Calu3 (cell line): ENCODE results near the gene GRM7. TPM values are rescaled to one million over a fixed set of nuclear protein-coding genes. Genes with fewer than 3 reads are reported as not detected.

Experiments used
- BruUV-seq: library from RNA; stranded (reverse); fragments of 400-500 nt; replicated peaks from 2 replicates; lab custom pipeline; 2021; lab: Mats Ljungman, UMichigan
- CTCF ChIA-PET: fragments of 300-600 bp; sonication (Branson Sonifier 250); formaldehyde crosslinking; loops from one replicate; lab custom pipeline; 2022; ENCODE audit warnings: antibody characterized with exemption; lab: Charles Lee
- DNase-seq: peaks from one replicate; pipeline ENCODE4 v3.0.0; 2022
- H3K27ac Mint-ChIP-seq: one replicate; pipeline ENCODE4 v1.8.0; 2022; ENCODE audit warnings: mixed read lengths; ENCODE audit not compliant: unreplicated experiment
- H3K27me3 Mint-ChIP-seq: one replicate; pipeline ENCODE4 v1.8.0; 2022; ENCODE audit warnings: mixed read lengths; ENCODE audit not compliant: unreplicated experiment
- H3K36me3 Mint-ChIP-seq: one replicate; pipeline ENCODE4 v1.8.0; 2022; ENCODE audit warnings: mild to moderate bottlenecking, moderate library complexity, mixed read lengths; ENCODE audit not compliant: insufficient read depth, unreplicated experiment
- H3K4me1 Mint-ChIP-seq: one replicate; pipeline ENCODE4 v1.8.0; 2022; ENCODE audit warnings: mild to moderate bottlenecking, low read depth, mixed read lengths; ENCODE audit not compliant: unreplicated experiment
- H3K4me3 Mint-ChIP-seq: one replicate; pipeline ENCODE4 v1.8.0; 2022; ENCODE audit warnings: mild to moderate bottlenecking, low read depth, moderate library complexity, mixed read lengths; ENCODE audit not compliant: unreplicated experiment
- H3K9me3 Mint-ChIP-seq: one replicate; pipeline ENCODE4 v1.8.0; 2022; ENCODE audit warnings: low read depth, mixed read lengths; ENCODE audit not compliant: unreplicated experiment
- intact Hi-C: fragments of 100-400 bp; cut with micrococcal nuclease; formaldehyde crosslinking; loops from one replicate; pipeline ENCODE4 v1.10.0; 2022; ENCODE audit not compliant: unreplicated experiment
- total RNA-seq: library from RNA; stranded (reverse); gene quantifications from 2 replicates; pipeline ENCODE4 v1.2.3, GENCODE V29; 2022
- TF ChIP-seq, protein P1 (sequence below): fragments of 200-600 bp; IDR thresholded peaks from one replicate; pipeline ENCODE4 v1.8.0; 2022; ENCODE audit warnings: antibody characterized with exemption; ENCODE audit not compliant: unreplicated experiment

Gene GRM7
- total RNA-seq, 1 experiment from 2014 or later: not detected

DNA sequence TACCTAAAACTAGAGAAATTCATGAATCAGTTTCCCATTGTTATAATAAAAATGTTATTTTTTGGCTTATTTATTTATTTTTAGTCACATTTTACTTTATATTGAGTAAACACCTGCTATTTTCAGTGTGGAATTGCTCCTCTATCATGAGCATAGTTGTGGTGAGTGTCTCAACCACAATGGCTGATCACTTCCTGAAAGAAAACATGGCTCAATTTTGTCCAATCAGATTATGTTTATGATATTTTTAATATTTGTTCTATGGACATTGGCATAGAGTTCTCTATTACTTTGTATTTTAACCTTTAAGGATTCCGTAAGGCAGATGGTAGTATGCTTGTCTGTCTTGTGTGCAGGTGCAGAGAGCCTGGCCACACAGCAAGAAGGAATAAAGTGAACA lies 16.2 kb upstream of the GRM7 start:
- intact Hi-C loops: no loop called here
- no peak for DNase-seq
- CTCF ChIA-PET: no interaction called here
- BruUV-seq: no TSS peak
- Mint-ChIP-seq H3K27ac (no peak overlapping the region), H3K4me3 (no peak overlapping the region), H3K9me3 (peaks cover 7% of the 10 kb centered on the region), H3K36me3 (no peaks in the 10 kb centered on the region), H3K27me3 (no peaks in the 10 kb centered on the region), H3K4me1 (no peaks in the 10 kb centered on the region)
- TF ChIP-seq, protein P1, sequence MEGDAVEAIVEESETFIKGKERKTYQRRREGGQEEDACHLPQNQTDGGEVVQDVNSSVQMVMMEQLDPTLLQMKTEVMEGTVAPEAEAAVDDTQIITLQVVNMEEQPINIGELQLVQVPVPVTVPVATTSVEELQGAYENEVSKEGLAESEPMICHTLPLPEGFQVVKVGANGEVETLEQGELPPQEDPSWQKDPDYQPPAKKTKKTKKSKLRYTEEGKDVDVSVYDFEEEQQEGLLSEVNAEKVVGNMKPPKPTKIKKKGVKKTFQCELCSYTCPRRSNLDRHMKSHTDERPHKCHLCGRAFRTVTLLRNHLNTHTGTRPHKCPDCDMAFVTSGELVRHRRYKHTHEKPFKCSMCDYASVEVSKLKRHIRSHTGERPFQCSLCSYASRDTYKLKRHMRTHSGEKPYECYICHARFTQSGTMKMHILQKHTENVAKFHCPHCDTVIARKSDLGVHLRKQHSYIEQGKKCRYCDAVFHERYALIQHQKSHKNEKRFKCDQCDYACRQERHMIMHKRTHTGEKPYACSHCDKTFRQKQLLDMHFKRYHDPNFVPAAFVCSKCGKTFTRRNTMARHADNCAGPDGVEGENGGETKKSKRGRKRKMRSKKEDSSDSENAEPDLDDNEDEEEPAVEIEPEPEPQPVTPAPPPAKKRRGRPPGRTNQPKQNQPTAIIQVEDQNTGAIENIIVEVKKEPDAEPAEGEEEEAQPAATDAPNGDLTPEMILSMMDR: no peak

DNA sequence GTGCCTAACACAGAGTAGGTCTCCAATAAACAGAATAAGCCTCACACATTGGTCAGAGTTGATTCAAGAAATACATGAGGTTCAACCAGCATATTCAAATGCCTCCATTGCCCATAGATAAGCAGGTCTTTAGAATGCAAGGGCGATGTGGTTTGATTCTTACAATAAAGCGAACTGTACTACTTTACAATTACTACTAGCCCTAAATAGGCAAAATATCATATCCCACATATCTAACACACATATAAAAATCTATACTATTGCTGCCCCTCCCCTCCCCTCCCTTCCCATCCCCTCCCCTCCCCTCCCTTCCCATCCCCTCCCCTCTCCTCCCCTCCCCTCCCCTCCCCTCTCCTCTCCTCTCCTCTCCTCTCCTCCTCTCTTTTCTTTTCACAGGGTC lies 6.7 kb upstream of the GRM7 start:
- H3K27me3 Mint-ChIP-seq: no peaks in the 10 kb centered on the region
- no peak overlapping the region for H3K4me3 Mint-ChIP-seq
- TF ChIP-seq, protein P1: no peak
- peaks cover 12% of the 10 kb centered on the region for H3K9me3 Mint-ChIP-seq
- no TSS peak for BruUV-seq
- CTCF ChIA-PET: no interaction called here
- H3K27ac Mint-ChIP-seq: no peak overlapping the region
- no peaks in the 10 kb centered on the region for H3K4me1 Mint-ChIP-seq
- no peaks in the 10 kb centered on the region for H3K36me3 Mint-ChIP-seq
- DNase-seq: no peak
- intact Hi-C loops: no loop called here

DNA sequence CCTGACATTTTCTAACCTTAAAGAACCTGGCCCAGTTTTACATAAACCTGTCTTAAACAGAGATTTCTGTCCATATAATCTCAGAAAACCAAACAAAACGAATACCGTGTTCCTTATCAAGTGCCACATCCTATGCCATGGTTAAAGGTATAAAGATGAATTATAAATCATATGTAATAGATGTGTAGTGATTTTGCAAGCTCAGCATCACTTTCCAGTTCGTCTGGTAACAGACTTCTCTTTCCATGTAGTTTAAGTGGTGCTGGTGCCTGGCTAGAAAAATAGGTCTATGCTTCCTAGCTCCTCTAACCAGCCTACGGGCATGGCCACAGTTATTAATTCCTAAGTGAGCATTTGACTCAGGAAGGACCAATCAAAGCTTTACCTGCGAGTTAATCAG lies 3.4 kb upstream of the GRM7 start:
- no peaks in the 10 kb centered on the region for H3K4me1 Mint-ChIP-seq
- H3K27ac Mint-ChIP-seq: no peak overlapping the region
- intact Hi-C loops: no loop called here
- DNase-seq: no peak
- H3K4me3 Mint-ChIP-seq: no peak overlapping the region
- BruUV-seq: no TSS peak
- H3K36me3 Mint-ChIP-seq: no peaks in the 10 kb centered on the region
- no peaks in the 10 kb centered on the region for H3K27me3 Mint-ChIP-seq
- TF ChIP-seq, protein P1: no peak
- CTCF ChIA-PET: no interaction called here
- peaks cover 11% of the 10 kb centered on the region for H3K9me3 Mint-ChIP-seq

DNA sequence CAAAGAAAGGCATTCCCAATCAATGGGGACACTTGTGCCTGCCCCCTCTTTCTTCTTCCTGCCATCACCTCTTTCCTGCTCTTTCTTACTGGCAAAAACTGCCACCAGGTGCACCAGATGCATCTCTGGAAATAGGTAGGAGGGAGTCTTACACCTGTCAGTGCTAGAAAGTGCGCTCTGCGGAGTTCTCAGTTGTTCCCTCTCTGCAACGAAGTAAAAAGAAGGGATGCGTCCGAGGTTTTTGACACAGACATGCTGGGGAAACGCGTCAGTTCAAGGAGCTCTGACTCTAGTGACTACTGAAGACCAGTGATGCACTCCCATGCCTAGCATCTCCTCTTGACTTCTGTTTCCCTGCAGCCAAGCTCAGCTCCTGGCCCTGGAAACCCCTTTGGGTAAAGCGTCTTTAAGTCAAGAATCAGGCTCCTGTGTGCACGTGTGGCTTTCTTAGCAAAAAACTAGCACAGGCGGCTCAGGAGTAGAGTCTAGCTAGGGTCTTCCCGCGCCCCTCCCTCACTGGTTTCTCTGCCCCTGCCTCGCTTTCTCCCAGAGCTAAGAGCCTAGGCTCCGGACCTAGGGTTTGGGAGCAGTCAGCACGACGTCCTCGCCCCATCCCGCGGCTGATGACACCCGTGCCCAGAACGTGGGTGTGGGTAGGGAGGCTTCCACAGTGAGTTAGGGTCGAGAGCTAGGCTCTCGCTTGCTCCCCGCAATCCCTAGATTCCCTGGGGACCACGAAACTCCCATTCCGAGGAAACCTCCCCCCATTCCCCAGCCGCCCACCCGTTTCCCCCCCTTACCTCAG lies 564 bp upstream of the GRM7 start:
- H3K27me3 Mint-ChIP-seq: no peaks in the 10 kb centered on the region
- TF ChIP-seq, protein P1: no peak
- no TSS peak for BruUV-seq
- CTCF ChIA-PET: no interaction called here
- no peaks in the 10 kb centered on the region for H3K36me3 Mint-ChIP-seq
- DNase-seq: no peak
- no peak overlapping the region for H3K4me3 Mint-ChIP-seq
- no peak overlapping the region for H3K27ac Mint-ChIP-seq
- H3K9me3 Mint-ChIP-seq: peaks cover 13% of the 10 kb centered on the region
- intact Hi-C loops: no loop called here
- H3K4me1 Mint-ChIP-seq: no peaks in the 10 kb centered on the region
